Ovary (tissue), 10 donors: ENCODE results near the gene BBS10. TPM values are rescaled to one million over a fixed set of nuclear protein-coding genes. Genes with fewer than 3 reads are reported as not detected.

Experiments used
- DNase-seq, 5 donors: peaks; one replicate each; pipeline ENCODE4 v3.0.0-alpha.2; 2019 to 2020
- H3K27ac ChIP-seq, 2 donors: fragments of 200-600 bp; one replicate each; pipeline versions ENCODE4 v1.5.1 to v1.8.0; 2019 to 2022
- H3K27me3 ChIP-seq: fragments of 200-600 bp; one replicate; pipeline ENCODE4 v1.8.0; 2022
- H3K36me3 ChIP-seq: fragments of 200-600 bp; sonication (generic); one replicate; pipeline ENCODE4 v1.5.1; 2019
- H3K4me1 ChIP-seq: one replicate; pipeline ENCODE4 v1.8.1; 2013; ENCODE audit warnings: mild to moderate bottlenecking, moderate library complexity; ENCODE audit not compliant: insufficient read depth
- H3K4me3 ChIP-seq: fragments of 200-600 bp; sonication (generic); one replicate; pipeline ENCODE4 v1.5.1; 2017
- H3K9me3 ChIP-seq, 2 donors: fragments of 200-600 bp in 1 of 2; sonication (generic) in 1 of 2; one replicate each; pipeline versions ENCODE4 v1.5.1 to v1.8.1; 2013 to 2019; ENCODE audit warnings: mild to moderate bottlenecking in 1 of 2, moderate library complexity in 1 of 2
- EP300 ChIP-seq: sonication (generic); formaldehyde crosslinking; IDR thresholded peaks from one replicate; pipeline ENCODE4 v1.6.1; 2017; ENCODE audit warnings: antibody characterized with exemption
- POLR2A ChIP-seq: fragments of 450-650 bp; IDR thresholded peaks from one replicate; pipeline ENCODE4 v1.6.1; 2017; ENCODE audit warnings: antibody characterized with exemption, mild to moderate bottlenecking, moderate library complexity
- WGBS, 3 donors: extraction: QIAGEN DNeasy Blood & Tissue Kit in 1 of 3; methylation state at CpG; one replicate each; pipeline versions ENCODE4 v1.1.5 to v1.1.7; 2013 to 2017; 5-methylcytosine and 5-hydroxymethylcytosine counted together
- intact Hi-C, 4 donors: fragments of 100-400 bp; cut with DNase I; formaldehyde crosslinking; loops; one replicate each; pipeline versions ENCODE4 v1.11.0 to v1.15.1; 2022 to 2023
- long read RNA-seq, 3 donors: library from polyadenylated mRNA in 2 of 3; unstranded in 2 of 3; transcript quantifications; one replicate each; pipeline ENCODE4 v2.0.0 and lab custom pipeline, GENCODE V29; 2021 to 2026
- polyA plus RNA-seq, 2 donors: library from polyadenylated mRNA; stranded (reverse); fragments of 200-250 nt in 1 of 2; fragments of 350-450 nt in 1 of 2; fragmentation: Illumina TruSeq in 1 of 2; extraction: RNeasy Lipid Tissue Mini Kit (QIAGEN cat#74804) in 1 of 2; gene quantifications; one replicate each; pipeline ENCODE4 v1.2.3, GENCODE V29; 2013 to 2014
- total RNA-seq, 7 donors: library from RNA; depleted of rRNA in 2 of 7; stranded (reverse); fragments of >200 nt in 2 of 7; fragmentation: NEBNext Ultra II Directional in 3 of 7; extraction: Animal tissue kit (Norgen Biotek cat#: 25700) in 3 of 7; gene quantifications; one replicate each; pipeline versions ENCODE4 v1.1.0 to v1.2.4, GENCODE V29; 2016 to 2023
- TF ChIP-seq, protein P1 (sequence below), 3 donors: fragments of 450-650 bp in 2 of 3; fragments of 200-600 bp in 1 of 3; IDR thresholded peaks; one replicate each; pipeline versions ENCODE4 v1.5.1 to v1.8.0; 2016 to 2022; ENCODE audit warnings: antibody characterized with exemption in 3 of 3, mild to moderate bottlenecking in 1 of 3
- donor health status: DM: no; HTN: no; CAD: no; lungs with moderate emphysema.
- donor health status: DM: no; HTN: no; CAD: no.
- donor health status: Bipolar disorder and iron deficiency.
- donor health status: DM: yes; HTN: yes; CAD: no.
- donor health status: DM: no; HTN: no; CAD: no.
- donor health status: DM: yes; HTN: yes; CAD: no.

Gene BBS10
- total RNA-seq = 10 to 100 TPM in 4 of 7 donors, 1 to 10 TPM in 3; 8.3 to 14.8 (median 12.0) TPM
- polyA plus RNA-seq = 10 to 100 TPM in 1 of 2 donors, 1 to 10 TPM in 1; 8.5 to 12.6 TPM
- long read RNA-seq, donor 1, partial matches to known transcripts = 0 of 2 reads
- long read RNA-seq, donor 1, other reads (novel, unspliced or antisense) = 1 of 2 reads
- long read RNA-seq, donor 2, transcript BBS10-201 (2 exons, 3,595 nt) = major isoform, 10 of 10 reads
- long read RNA-seq, donor 2, partial matches to known transcripts = 0 of 10 reads
- long read RNA-seq, donor 2, other reads (novel, unspliced or antisense) = 0 of 10 reads
- long read RNA-seq, donor 3, transcript BBS10-201 (2 exons, 3,595 nt) = major isoform, 9 of 18 reads
- long read RNA-seq, donor 3, partial matches to known transcripts = 0 of 18 reads
- long read RNA-seq, donor 3, other reads (novel, unspliced or antisense) = 9 of 18 reads

DNA sequence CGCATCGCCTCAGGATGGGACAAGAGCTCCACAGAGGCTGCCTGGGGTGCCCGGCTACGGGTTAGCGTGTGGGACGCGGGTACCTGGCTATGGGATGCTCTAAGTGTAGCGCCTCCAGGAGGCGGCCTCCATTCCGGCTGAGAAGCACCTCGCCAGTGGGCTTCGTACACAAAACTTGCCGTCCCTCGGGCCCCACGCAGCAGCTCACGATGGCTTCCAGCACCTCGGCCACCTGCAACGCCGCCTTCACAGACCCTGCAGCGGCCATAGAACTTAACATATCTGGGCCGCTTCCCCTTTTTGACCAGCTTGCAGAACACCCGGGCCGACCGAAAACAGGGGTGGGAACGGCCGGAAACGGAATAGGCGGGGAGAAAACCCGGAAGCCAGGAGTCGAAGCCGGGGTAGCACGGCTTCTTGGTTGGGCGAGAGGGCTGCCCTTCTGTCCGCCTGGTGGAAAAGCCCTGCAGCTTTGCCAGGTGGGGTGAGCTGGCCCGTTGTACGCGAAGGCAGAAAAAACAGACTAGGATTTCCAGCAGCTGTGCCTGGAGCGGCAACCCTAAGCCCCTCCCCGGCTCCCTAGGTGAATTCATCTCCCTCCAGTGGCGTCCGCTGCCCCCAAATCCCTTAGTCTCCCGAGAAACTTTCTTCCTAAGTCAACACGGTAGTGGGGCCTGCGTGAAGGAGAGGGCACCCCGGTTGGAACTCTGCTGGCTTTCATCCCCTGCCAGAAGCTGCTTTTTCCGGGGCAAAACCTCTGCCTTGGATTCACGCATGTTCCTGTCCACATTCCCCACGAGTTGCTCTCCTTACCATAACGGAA lies at the start of gene BBS10:
Gene BBS10, minus strand, starts transcription at position 337 of the 823 bp plus-strand sequence. Its CDS starts 57 bp downstream, at position 280.
- WGBS, 3 donors = 1% methylated on average over 49 of the region's 49 CpGs
- Histone ChIP-seq H3K27me3 (no peaks in the 10 kb centered on the region), H3K36me3 (no peaks in the 10 kb centered on the region), H3K27ac (peak within 1 kb of the TSS; percentile 47 to 72), H3K4me3 (peak within 1 kb of the TSS; percentile 70), H3K4me1 (no peaks in the 10 kb centered on the region), H3K9me3 (no peaks in the 10 kb centered on the region)
- TF ChIP-seq, protein P1, sequence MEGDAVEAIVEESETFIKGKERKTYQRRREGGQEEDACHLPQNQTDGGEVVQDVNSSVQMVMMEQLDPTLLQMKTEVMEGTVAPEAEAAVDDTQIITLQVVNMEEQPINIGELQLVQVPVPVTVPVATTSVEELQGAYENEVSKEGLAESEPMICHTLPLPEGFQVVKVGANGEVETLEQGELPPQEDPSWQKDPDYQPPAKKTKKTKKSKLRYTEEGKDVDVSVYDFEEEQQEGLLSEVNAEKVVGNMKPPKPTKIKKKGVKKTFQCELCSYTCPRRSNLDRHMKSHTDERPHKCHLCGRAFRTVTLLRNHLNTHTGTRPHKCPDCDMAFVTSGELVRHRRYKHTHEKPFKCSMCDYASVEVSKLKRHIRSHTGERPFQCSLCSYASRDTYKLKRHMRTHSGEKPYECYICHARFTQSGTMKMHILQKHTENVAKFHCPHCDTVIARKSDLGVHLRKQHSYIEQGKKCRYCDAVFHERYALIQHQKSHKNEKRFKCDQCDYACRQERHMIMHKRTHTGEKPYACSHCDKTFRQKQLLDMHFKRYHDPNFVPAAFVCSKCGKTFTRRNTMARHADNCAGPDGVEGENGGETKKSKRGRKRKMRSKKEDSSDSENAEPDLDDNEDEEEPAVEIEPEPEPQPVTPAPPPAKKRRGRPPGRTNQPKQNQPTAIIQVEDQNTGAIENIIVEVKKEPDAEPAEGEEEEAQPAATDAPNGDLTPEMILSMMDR (IDR thresholded peaks at IDR 0.05) = peak in 2 of 3 donors; percentile 27 to 47
- TF ChIP-seq POLR2A (no peak), EP300 (no peak)
- DNase-seq = peak; percentile 87 to 92 (median 88)
- intact Hi-C loops = no loop called here

DNA sequence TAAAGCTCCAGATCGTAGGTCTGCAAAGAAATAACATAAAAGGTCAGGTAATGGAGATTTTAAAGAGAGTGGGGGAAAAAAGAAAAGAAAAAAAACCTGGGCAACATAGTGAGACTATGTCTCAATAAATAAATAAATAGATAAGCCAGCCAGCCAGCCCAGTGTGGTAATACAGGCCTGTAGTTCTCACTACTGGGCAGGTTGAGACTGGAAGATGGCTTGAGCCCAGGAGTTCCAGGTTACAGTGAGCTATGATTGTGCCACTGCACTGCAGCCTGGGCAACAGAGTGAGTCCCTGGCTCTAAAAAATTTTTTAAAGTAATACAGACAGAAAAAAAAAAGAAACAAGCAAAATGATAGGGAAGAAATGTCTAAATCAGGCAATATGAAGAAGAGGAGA lies 43.2 kb upstream of the BBS10 start:
- Histone ChIP-seq H3K36me3 (no peaks in the 10 kb centered on the region), H3K9me3 (no peaks in the 10 kb centered on the region), H3K4me3 (no peak overlapping the region), H3K27me3 (no peaks in the 10 kb centered on the region), H3K4me1 (no peaks in the 10 kb centered on the region), H3K27ac (no peak overlapping the region)
- 82 to 94% (median 85%) methylated on average over 1 of the region's 1 CpG for WGBS, 3 donors
- intact Hi-C loops = no loop called here
- TF ChIP-seq EP300 (no peak), POLR2A (no peak)
- TF ChIP-seq, protein P1 (IDR thresholded peaks at IDR 0.05) = no peak
- DNase-seq = no peak

DNA sequence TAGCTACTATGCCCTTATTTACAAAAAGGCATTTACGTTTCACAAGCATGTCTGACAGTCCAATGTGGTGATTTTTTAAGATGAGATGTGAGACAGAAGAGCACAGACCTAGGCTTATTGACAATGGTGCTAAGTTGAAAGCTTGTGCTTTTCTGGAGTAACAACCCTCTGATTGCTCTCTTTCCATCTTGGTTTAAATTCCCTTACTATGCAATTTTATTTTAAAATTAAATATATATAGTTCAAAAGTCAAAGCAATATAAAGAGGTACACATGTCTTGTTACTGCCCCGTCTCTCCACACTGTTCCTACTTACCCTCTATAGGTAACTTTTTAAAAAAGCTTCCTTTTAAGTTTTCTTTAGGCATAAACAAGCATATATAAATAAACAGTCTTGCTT lies 39.4 kb upstream of the BBS10 start:
- no peak overlapping the region for H3K27ac ChIP-seq
- DNase-seq = no peak
- 91 to 95% (median 94%) methylated on average over 2 of the region's 2 CpGs for WGBS, 3 donors
- no peaks in the 10 kb centered on the region for H3K9me3 ChIP-seq
- no peak overlapping the region for H3K4me3 ChIP-seq
- no peaks in the 10 kb centered on the region for H3K4me1 ChIP-seq
- no peaks in the 10 kb centered on the region for H3K36me3 ChIP-seq
- H3K27me3 ChIP-seq = no peaks in the 10 kb centered on the region
- intact Hi-C loops = no loop called here
- no peak for TF ChIP-seq POLR2A
- TF ChIP-seq, protein P1 (IDR thresholded peaks at IDR 0.05) = no peak
- TF ChIP-seq EP300 = no peak

DNA sequence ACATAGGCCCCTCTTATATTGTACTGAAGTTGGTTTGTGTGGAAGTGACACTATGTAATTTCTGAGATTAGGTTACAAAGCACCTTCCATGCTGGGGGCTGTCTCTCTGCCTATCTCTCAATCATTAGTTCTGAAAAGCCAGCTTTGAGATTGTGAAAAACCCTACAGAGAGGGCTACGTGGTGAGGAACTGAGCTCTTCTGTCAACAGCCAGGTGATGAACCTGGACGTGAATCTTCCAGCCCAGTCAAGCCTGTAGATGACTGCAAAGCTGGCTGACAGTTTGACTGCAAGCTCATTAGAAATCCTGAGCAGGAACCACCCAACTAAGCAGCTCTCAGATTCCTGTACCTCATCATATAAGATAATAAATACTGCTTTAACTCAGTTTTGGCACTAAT lies 36.3 kb upstream of the BBS10 start:
- TF ChIP-seq POLR2A (no peak), EP300 (no peak)
- TF ChIP-seq, protein P1 (IDR thresholded peaks at IDR 0.05) = no peak
- intact Hi-C loops = no loop called here
- no peak for DNase-seq
- 90 to 96% (median 95%) methylated on average over 2 of the region's 2 CpGs for WGBS, 3 donors
- Histone ChIP-seq H3K36me3 (no peaks in the 10 kb centered on the region), H3K4me1 (no peaks in the 10 kb centered on the region), H3K4me3 (no peak overlapping the region), H3K27ac (no peak overlapping the region), H3K27me3 (no peaks in the 10 kb centered on the region), H3K9me3 (no peaks in the 10 kb centered on the region)
